Endodermal cell (in vitro differentiated cells): ENCODE data around the gene TRAPPC5. TPM values are rescaled to one million over a fixed set of nuclear protein-coding genes. Genes with fewer than 3 reads are reported as not detected.

Experiments
- DNase-seq: peaks from one replicate; pipeline ENCODE4 v3.0.0-alpha.2; 2017
- H3K27ac ChIP-seq: 2 replicates; pipeline ENCODE4 v1.5.1; 2013; ENCODE audit warnings: mild to moderate bottlenecking, low read depth, low read length, moderate library complexity
- H3K27me3 ChIP-seq: 2 replicates; pipeline ENCODE4 v1.6.1; 2013; ENCODE audit warnings: mild to moderate bottlenecking, low read length, moderate library complexity; ENCODE audit not compliant: insufficient read depth, control insufficient read depth, poor library complexity, severe bottlenecking
- H3K36me3 ChIP-seq: 2 replicates; pipeline ENCODE4 v1.7.0; 2013; ENCODE audit warnings: mild to moderate bottlenecking, low read length, moderate library complexity; ENCODE audit not compliant: control insufficient read depth, insufficient read depth
- H3K4me1 ChIP-seq: one replicate; pipeline ENCODE4 v1.7.0; 2013; ENCODE audit warnings: low read length; ENCODE audit not compliant: control insufficient read depth, insufficient read depth
- H3K4me3 ChIP-seq: 2 replicates; pipeline ENCODE4 v1.5.1; 2013; ENCODE audit warnings: mild to moderate bottlenecking, low read length, moderate library complexity
- H3K9ac ChIP-seq: 2 replicates; pipeline ENCODE4 v1.6.1; 2013; ENCODE audit warnings: mild to moderate bottlenecking, low read length, moderate library complexity; ENCODE audit not compliant: poor library complexity, severe bottlenecking; ENCODE audit errors: extremely low read depth
- H3K9me3 ChIP-seq: 2 replicates; pipeline ENCODE4 v1.6.1; 2013; ENCODE audit warnings: mild to moderate bottlenecking, low read length, moderate library complexity; ENCODE audit not compliant: control insufficient read depth
- H3K27ac Mint-ChIP-seq: 2 replicates; pipeline ENCODE4 v1.8.0; 2020; ENCODE audit warnings: mixed read lengths
- H3K27me3 Mint-ChIP-seq: 2 replicates; pipeline ENCODE4 v1.8.0; 2021; ENCODE audit warnings: mild to moderate bottlenecking, mixed read lengths; ENCODE audit not compliant: insufficient read depth
- H3K36me3 Mint-ChIP-seq: 2 replicates; pipeline ENCODE4 v1.8.0; 2020; ENCODE audit warnings: low read depth, mixed read lengths
- H3K4me1 Mint-ChIP-seq: 2 replicates; pipeline ENCODE4 v1.8.0; 2020; ENCODE audit warnings: mixed read lengths
- H3K4me3 Mint-ChIP-seq: 2 replicates; pipeline ENCODE4 v1.8.0; 2020; ENCODE audit warnings: mild to moderate bottlenecking, moderate library complexity, mixed read lengths
- H3K9me3 Mint-ChIP-seq: 2 replicates; pipeline ENCODE4 v1.8.0; 2020; ENCODE audit warnings: mild to moderate bottlenecking, mixed read lengths
- WGBS, 2 experiments: methylation state at CpG; one replicate each; pipeline versions ENCODE4 v1.1.5 to v1.1.7; 2013; ENCODE audit warnings: missing lambda C conversion rate in 2 of 2, mixed read lengths in 1 of 2; ENCODE audit not compliant: insufficient coverage in 1 of 2, insufficient read length in 1 of 2; 5-methylcytosine and 5-hydroxymethylcytosine counted together
- total RNA-seq, 2 donors: library from RNA; stranded (reverse); fragmentation: NEBNext Ultra II Directional in 1 of 2; extraction: Animal tissue kit (Norgen Biotek cat#: 25700) in 1 of 2; gene quantifications; 2 replicates in 1 of 2; 3 replicates in 1 of 2; pipeline ENCODE4 v1.2.1, GENCODE V29; 2021
- TF ChIP-seq, protein P1 (sequence below): fragments of 200-600 bp; sonication (generic); conservative IDR thresholded peaks from 2 replicates; pipeline ENCODE4 v1.5.0; 2021; ENCODE audit warnings: antibody characterized with exemption, mild to moderate bottlenecking

Gene TRAPPC5
- total RNA-seq, 2 donors from 2014 or later: 64.6 to 93.1 TPM

DNA sequence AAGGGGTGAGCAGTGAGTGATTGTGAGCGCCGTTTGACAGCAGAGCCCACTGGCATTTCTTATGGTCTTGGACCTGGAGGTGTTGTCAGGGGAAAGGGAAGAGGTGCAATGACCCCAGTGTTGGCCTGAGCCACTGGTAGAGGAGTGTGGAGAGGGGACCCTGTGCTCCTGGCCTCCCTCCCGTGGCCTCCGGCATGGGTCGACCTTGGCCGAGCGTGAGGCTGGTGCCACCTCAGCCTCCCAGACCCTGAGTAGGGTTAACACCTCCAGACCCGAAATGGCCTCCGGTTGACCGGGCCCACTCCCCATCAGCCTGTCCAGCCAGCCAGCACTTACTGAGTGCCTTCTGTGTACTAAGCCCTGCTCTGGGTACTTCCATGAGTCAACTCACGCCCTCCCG, 6.5 kb downstream of the TRAPPC5 start:
- no peak overlapping the region for H3K4me3 Mint-ChIP-seq
- Histone ChIP-seq H3K9ac (no peak overlapping the region), H3K9me3 (no peaks in the 10 kb centered on the region), H3K27me3 (no peaks in the 10 kb centered on the region), H3K36me3 (peaks cover 13% of the 10 kb centered on the region), H3K4me3 (no peak overlapping the region), H3K27ac (no peak overlapping the region), H3K4me1 (no peaks in the 10 kb centered on the region)
- 90 to 92% methylated on average over 7 to 12 of the region's 12 CpGs for WGBS, 2 experiments
- no peak for DNase-seq
- TF ChIP-seq, protein P1, sequence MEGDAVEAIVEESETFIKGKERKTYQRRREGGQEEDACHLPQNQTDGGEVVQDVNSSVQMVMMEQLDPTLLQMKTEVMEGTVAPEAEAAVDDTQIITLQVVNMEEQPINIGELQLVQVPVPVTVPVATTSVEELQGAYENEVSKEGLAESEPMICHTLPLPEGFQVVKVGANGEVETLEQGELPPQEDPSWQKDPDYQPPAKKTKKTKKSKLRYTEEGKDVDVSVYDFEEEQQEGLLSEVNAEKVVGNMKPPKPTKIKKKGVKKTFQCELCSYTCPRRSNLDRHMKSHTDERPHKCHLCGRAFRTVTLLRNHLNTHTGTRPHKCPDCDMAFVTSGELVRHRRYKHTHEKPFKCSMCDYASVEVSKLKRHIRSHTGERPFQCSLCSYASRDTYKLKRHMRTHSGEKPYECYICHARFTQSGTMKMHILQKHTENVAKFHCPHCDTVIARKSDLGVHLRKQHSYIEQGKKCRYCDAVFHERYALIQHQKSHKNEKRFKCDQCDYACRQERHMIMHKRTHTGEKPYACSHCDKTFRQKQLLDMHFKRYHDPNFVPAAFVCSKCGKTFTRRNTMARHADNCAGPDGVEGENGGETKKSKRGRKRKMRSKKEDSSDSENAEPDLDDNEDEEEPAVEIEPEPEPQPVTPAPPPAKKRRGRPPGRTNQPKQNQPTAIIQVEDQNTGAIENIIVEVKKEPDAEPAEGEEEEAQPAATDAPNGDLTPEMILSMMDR: no peak
- H3K36me3 Mint-ChIP-seq: peaks cover 15% of the 10 kb centered on the region
- peaks cover 5% of the 10 kb centered on the region for H3K4me1 Mint-ChIP-seq
- no peak overlapping the region for H3K27ac Mint-ChIP-seq
- peaks cover 4% of the 10 kb centered on the region for H3K27me3 Mint-ChIP-seq
- H3K9me3 Mint-ChIP-seq: no peaks in the 10 kb centered on the region

DNA sequence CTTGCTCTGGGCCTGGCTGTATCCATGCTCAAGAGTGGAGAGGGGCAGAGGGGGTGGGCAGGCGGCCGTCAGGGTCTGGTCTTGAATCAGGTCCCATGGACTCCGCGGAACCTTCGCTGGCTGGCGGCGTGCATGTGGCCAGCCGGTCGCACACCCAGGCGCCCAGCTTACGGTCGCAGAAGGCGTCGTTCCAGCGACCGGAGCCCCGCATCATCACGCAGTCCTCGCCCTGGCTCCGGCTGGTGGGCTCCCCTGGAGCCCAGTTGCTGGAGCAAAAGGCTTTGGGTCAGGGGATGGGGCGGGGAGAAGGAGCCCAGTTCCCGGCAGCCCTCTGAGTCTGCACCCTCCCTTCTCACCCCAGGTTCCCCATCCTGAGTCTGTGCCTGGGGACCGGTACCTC, 8.5 kb downstream of the TRAPPC5 start:
- DNase-seq: no peak
- Mint-ChIP-seq H3K4me3 (no peak overlapping the region), H3K27me3 (peaks cover 7% of the 10 kb centered on the region), H3K36me3 (peaks cover 3% of the 10 kb centered on the region), H3K4me1 (peaks cover 5% of the 10 kb centered on the region), H3K9me3 (no peaks in the 10 kb centered on the region), H3K27ac (no peak overlapping the region)
- Histone ChIP-seq H3K27ac (no peak overlapping the region), H3K27me3 (peaks cover 5% of the 10 kb centered on the region), H3K9ac (no peak overlapping the region), H3K4me3 (no peak overlapping the region), H3K4me1 (no peaks in the 10 kb centered on the region), H3K36me3 (no peaks in the 10 kb centered on the region), H3K9me3 (no peaks in the 10 kb centered on the region)
- 86 to 89% methylated on average over 10 to 23 of the region's 23 CpGs for WGBS, 2 experiments
- TF ChIP-seq, protein P1: no peak

DNA sequence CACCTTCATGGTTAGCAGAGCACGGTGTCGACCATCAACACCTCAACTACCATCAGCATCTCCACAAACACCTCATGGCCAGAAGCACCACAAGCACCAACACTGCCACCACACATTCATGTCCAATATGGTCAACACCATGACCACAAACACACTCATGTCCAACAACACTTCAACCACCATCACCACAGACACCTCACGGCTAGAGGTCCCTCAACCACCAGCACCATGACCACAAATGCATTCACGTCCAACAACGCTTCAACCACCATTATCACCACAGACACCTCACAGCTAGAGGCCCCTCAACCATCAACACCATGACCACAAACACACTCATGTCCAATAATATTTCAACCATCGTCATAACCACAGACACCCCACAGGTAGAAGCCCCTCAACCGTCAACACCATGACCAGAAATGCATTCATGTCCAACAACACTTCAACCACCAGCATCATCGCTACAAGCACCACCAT, 10.2 kb downstream of the TRAPPC5 start:
- no peaks in the 10 kb centered on the region for H3K9me3 Mint-ChIP-seq
- H3K4me1 ChIP-seq: no peaks in the 10 kb centered on the region
- no peaks in the 10 kb centered on the region for H3K36me3 ChIP-seq
- H3K4me1 Mint-ChIP-seq: peaks cover 2% of the 10 kb centered on the region
- no peak overlapping the region for H3K4me3 Mint-ChIP-seq
- no peak for DNase-seq
- H3K27me3 Mint-ChIP-seq: peaks cover 12% of the 10 kb centered on the region
- no peaks in the 10 kb centered on the region for H3K9me3 ChIP-seq
- peaks cover 5% of the 10 kb centered on the region for H3K27me3 ChIP-seq
- H3K36me3 Mint-ChIP-seq: no peaks in the 10 kb centered on the region
- H3K27ac Mint-ChIP-seq: no peak overlapping the region
- no peak overlapping the region for H3K4me3 ChIP-seq
- 69 to 89% methylated on average over 5 to 8 of the region's 8 CpGs for WGBS, 2 experiments
- no peak overlapping the region for H3K9ac ChIP-seq
- H3K27ac ChIP-seq: no peak overlapping the region
- TF ChIP-seq, protein P1: no peak
